Gastroesophageal sphincter (tissue), 3 donors: Measurements from ENCODE around the gene ANKRD52.

Experiments used
- CTCF ChIP-seq, 4 experiments: fragments of 200-600 bp in 2 of 4; fragments of 450-650 bp in 2 of 4; sonication (generic) in 1 of 4; IDR thresholded peaks; one replicate each; pipeline ENCODE4 v1.5.1; 2017 to 2019; ENCODE audit warnings: antibody characterized with exemption in 4 of 4, mild to moderate bottlenecking in 2 of 4, moderate library complexity in 2 of 4
- POLR2AphosphoS5 ChIP-seq: sonication (generic); formaldehyde crosslinking; IDR thresholded peaks from one replicate; pipeline ENCODE4 v1.6.1; 2017; ENCODE audit warnings: antibody characterized with exemption

GRCh38 chr12:56243731-56244181 is 14.4 kb downstream of the ANKRD52 start:
- TF ChIP-seq POLR2AphosphoS5 = no peak
- TF ChIP-seq CTCF (IDR thresholded peaks at IDR 0.05) = no peak
